ENCODE results near the gene ITSN1. TPM values are rescaled to one million over a fixed set of nuclear protein-coding genes. Genes with fewer than 3 reads are reported as not detected.
A peak's percentile ranks its signal among the peaks of the same experiment; 100 is the strongest.

ITSN1 gene
- total and polyA plus RNA-seq, 7 donors: 10.8 to 45.4 (median 35.7) TPM

DNA sequence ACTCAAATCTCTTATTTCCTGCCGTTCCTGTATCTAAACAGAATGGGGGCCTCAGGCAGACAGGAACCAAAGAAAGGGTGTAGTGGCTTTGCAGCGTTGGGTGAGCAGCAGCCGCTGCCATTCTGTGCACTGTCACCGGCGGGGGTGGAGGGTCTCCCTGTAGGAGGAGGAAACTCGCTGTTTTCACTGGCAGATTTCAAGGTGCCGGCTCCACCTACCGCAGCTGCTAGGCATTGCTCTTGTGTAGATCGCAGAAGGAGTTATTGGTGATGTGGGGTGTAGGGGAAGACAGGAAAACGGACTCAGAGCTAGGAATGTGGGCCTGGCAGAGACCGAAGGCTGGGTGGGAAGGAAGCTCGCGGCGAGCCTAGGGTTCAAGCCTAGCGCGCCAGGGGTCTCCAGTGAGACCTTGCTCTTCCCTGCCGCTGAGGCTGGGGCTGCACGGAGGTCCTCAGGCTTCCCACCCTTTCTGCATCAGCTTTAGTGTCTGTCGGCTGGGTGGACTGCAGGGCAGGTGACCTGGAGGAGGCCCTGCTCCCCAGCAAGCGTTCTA, 252.5 kb downstream of the ITSN1 start:
- DNase-seq: peak; percentile 88
- Histone ChIP-seq H3K4me1 (peaks cover 0 to 28% (median 21%) of the 10 kb centered on the region in 4 donors), H3K9me3 (no peaks in the 10 kb centered on the region), H3K27ac (no peak overlapping the region), H3K27me3 (no peaks in the 10 kb centered on the region), H3K36me3 (peaks cover 0 to under 1% (median 0%) of the 10 kb centered on the region in 4 donors), H3K4me3 (peak overlapping the region in 3 of 4 donors; percentile 14 to 38 (median 37))
- TF ChIP-seq POLR2AphosphoS5 (IDR thresholded peaks at IDR 0.05): no peak
- TF ChIP-seq, protein P1, sequence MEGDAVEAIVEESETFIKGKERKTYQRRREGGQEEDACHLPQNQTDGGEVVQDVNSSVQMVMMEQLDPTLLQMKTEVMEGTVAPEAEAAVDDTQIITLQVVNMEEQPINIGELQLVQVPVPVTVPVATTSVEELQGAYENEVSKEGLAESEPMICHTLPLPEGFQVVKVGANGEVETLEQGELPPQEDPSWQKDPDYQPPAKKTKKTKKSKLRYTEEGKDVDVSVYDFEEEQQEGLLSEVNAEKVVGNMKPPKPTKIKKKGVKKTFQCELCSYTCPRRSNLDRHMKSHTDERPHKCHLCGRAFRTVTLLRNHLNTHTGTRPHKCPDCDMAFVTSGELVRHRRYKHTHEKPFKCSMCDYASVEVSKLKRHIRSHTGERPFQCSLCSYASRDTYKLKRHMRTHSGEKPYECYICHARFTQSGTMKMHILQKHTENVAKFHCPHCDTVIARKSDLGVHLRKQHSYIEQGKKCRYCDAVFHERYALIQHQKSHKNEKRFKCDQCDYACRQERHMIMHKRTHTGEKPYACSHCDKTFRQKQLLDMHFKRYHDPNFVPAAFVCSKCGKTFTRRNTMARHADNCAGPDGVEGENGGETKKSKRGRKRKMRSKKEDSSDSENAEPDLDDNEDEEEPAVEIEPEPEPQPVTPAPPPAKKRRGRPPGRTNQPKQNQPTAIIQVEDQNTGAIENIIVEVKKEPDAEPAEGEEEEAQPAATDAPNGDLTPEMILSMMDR (IDR thresholded peaks at IDR 0.05): peak; percentile 42 to 80 (median 70)
- WGBS, 2 donors: 5 to 8% methylated on average over 20 of the region's 20 CpGs
- intact Hi-C loops (cut with DNase I): loop anchor here (2.0 kb wide), 1 partner anchor 252 kb away; the partner anchor contains the start of gene ITSN1

GRCh38 chr21:33895356-33895755, 253.1 kb downstream of the ITSN1 start:
- Histone ChIP-seq H3K36me3 (peaks cover 0 to 6% (median 0%) of the 10 kb centered on the region in 4 donors), H3K27me3 (no peaks in the 10 kb centered on the region), H3K4me3 (no peak overlapping the region), H3K27ac (no peak overlapping the region), H3K9me3 (no peaks in the 10 kb centered on the region), H3K4me1 (peaks cover 0 to 28% (median 21%) of the 10 kb centered on the region in 4 donors)
- intact Hi-C loops (cut with DNase I): loop anchor here (2.0 kb wide), 1 partner anchor 253 kb away; the partner anchor contains the start of gene ITSN1
- no peak for DNase-seq
- TF ChIP-seq, protein P1 (IDR thresholded peaks at IDR 0.05): no peak
- no peak for TF ChIP-seq POLR2A (IDR thresholded peaks at IDR 0.05)
- TF ChIP-seq EP300 (IDR thresholded peaks at IDR 0.05): no peak
- no peak for TF ChIP-seq POLR2AphosphoS5 (IDR thresholded peaks at IDR 0.05)
- 81 to 83% methylated on average over 28 of the region's 28 CpGs for WGBS, 2 donors

GRCh38 chr21:33896691-33897090, 254.4 kb downstream of the ITSN1 start:
- Histone ChIP-seq H3K9me3 (no peaks in the 10 kb centered on the region), H3K36me3 (peaks cover 0 to 9% (median 0%) of the 10 kb centered on the region in 4 donors), H3K4me3 (no peak overlapping the region), H3K27me3 (no peaks in the 10 kb centered on the region), H3K4me1 (peaks cover 0 to 28% (median 21%) of the 10 kb centered on the region in 4 donors), H3K27ac (no peak overlapping the region)
- intact Hi-C loops (cut with DNase I): no loop called here
- 86 to 90% methylated on average over 6 of the region's 6 CpGs for WGBS, 2 donors
- DNase-seq: no peak
- TF ChIP-seq POLR2AphosphoS5 (IDR thresholded peaks at IDR 0.05) (no peak), EP300 (IDR thresholded peaks at IDR 0.05) (no peak), POLR2A (IDR thresholded peaks at IDR 0.05) (no peak)
- TF ChIP-seq, protein P1 (IDR thresholded peaks at IDR 0.05): no peak

DNA sequence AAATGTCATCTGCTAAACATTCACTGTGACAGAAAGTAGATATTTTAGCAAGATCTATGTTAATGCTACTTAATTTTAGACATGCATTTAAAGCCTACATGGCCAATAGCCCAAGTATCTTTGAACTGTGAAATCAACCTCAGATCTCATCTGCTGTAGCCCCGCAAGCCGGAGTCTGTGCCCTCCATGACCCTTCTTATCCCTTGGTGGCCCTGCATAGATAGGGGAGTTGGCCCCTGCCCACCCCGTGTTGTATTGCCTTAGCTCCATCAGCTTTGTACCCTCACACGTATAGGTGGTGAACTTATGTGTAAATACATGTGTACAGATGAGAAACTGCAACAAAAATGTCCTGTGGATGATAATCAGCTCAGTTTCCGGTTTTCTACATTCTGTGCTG, 254.8 kb downstream of the ITSN1 start:
- H3K27ac ChIP-seq: no peak overlapping the region
- H3K27me3 ChIP-seq: no peaks in the 10 kb centered on the region
- H3K4me1 ChIP-seq: peaks cover 0 to 28% (median 21%) of the 10 kb centered on the region in 4 donors
- H3K36me3 ChIP-seq: peaks cover 0 to 13% (median under 1%) of the 10 kb centered on the region in 4 donors
- intact Hi-C loops (cut with DNase I): no loop called here
- H3K4me3 ChIP-seq: no peak overlapping the region
- DNase-seq: no peak
- no peaks in the 10 kb centered on the region for H3K9me3 ChIP-seq
- TF ChIP-seq EP300 (IDR thresholded peaks at IDR 0.05) (no peak), POLR2A (IDR thresholded peaks at IDR 0.05) (no peak), POLR2AphosphoS5 (IDR thresholded peaks at IDR 0.05) (no peak)
- TF ChIP-seq, protein P1 (IDR thresholded peaks at IDR 0.05): no peak
- 91 to 92% methylated on average over 5 of the region's 5 CpGs for WGBS, 2 donors
